ENCODE data around the gene PABPN1L.

GRCh38 chr16:88886845-88887521 is 20.5 kb upstream of the PABPN1L start:
- TF ChIP-seq CBX1 (IDR thresholded peaks at IDR 0.05; ENCODE audit: low read depth) (no peak), POLR2A (IDR thresholded peaks at IDR 0.05; ENCODE audit: insufficient read depth in 1 of 2, low read depth in 2 of 2, low read length in 2 of 2) (no peak), SP1 (IDR thresholded peaks at IDR 0.05) (no peak), SP1 (CRISPR knock-in tag; IDR thresholded peaks at IDR 0.05) (no peak), POLR2AphosphoS5 (IDR thresholded peaks at IDR 0.05; ENCODE audit: low read depth, low read length) (no peak), ZSCAN30 (CRISPR knock-in tag; IDR thresholded peaks at IDR 0.05) (no peak), HNRNPUL1 (IDR thresholded peaks at IDR 0.05; ENCODE audit: low read depth, low read length) (no peak)
- TF ChIP-seq, protein P1, sequence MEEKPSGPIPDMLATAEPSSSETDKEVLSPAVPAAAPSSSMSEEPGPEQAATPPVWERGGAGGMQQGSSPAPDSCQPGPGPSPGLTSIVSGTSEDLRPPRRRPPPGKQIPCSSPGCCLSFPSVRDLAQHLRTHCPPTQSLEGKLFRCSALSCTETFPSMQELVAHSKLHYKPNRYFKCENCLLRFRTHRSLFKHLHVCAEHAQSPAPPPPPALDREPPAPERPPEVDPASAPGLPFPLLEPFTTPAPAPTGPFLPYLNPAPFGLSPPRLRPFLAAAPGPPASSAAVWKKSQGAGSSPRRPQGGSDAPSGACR (CRISPR knock-in tag; IDR thresholded peaks at IDR 0.05) = no peak

Measured in HepG2 (cell line).